ENCODE data around the gene PRKACG.

The PRKACG gene

DNA sequence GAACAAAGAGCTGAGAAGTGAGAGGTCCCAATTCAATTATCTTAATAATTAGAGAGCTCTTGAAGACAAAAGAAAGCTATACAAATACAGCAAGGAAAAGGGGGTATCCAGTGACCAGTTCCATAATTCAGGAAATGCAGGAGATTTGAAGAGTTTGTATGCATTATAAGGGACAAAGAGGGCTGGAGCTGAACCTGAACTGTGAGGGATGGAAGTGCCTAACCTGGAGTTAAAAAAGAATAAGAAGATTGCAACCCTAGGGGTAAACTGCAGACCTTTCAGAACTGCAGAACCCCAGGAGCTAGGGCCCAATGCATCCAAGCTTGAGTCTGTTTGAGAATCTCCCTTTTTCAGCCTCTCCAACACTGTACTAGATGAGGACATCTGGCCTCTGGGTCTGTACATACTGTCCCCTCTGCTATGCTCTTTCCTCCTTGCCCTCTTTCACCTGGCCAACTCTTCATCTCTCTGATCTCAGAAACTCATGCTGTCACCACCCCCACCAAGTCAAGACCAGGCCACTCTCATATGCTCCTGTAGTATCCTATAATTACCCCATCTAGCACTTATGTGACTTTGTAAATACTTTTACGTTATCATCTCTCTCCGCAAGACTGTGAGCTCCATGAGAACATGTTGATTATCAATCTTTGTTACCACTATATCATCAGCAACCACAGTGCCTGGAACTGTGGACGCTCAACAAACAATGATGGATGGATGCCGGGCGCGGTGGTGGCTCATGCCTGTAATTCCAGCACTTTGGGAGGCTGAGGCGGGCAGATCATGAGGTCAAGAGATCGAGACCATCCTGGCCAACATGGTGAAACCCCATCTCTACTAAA is 6.6 kb upstream of the PRKACG start:
- H3K9me3 ChIP-seq (ENCODE audit: low read length) = no peaks in the 10 kb centered on the region
- H3K4me2 ChIP-seq (ENCODE audit: low read length) = no peak overlapping the region
- no peaks in the 10 kb centered on the region for H4K20me1 ChIP-seq (ENCODE audit: insufficient read depth, low read length)
- H3K36me3 ChIP-seq (ENCODE audit: insufficient read depth, low read length) = no peaks in the 10 kb centered on the region
- H3K4me1 ChIP-seq (ENCODE audit: insufficient read depth, low read length, severe bottlenecking) = no peaks in the 10 kb centered on the region
- H2AFZ ChIP-seq (ENCODE audit: low read length) = no peak overlapping the region
- no peaks in the 10 kb centered on the region for H3K9me2 ChIP-seq (ENCODE audit: low read depth, low read length)
- no peak overlapping the region for H3K9ac ChIP-seq (ENCODE audit: low read length)
- H3K27me3 ChIP-seq (ENCODE audit: insufficient read depth, low read length) = no peaks in the 10 kb centered on the region
- H3K4me3 ChIP-seq (ENCODE audit: low read depth, low read length, poor library complexity, severe bottlenecking) = no peak overlapping the region
- no peaks in the 10 kb centered on the region for H3F3A ChIP-seq (ENCODE audit: insufficient read depth, low read length)
- H3K79me2 ChIP-seq (ENCODE audit: insufficient read depth, low read length) = no peaks in the 10 kb centered on the region
- TF ChIP-seq, protein P1, sequence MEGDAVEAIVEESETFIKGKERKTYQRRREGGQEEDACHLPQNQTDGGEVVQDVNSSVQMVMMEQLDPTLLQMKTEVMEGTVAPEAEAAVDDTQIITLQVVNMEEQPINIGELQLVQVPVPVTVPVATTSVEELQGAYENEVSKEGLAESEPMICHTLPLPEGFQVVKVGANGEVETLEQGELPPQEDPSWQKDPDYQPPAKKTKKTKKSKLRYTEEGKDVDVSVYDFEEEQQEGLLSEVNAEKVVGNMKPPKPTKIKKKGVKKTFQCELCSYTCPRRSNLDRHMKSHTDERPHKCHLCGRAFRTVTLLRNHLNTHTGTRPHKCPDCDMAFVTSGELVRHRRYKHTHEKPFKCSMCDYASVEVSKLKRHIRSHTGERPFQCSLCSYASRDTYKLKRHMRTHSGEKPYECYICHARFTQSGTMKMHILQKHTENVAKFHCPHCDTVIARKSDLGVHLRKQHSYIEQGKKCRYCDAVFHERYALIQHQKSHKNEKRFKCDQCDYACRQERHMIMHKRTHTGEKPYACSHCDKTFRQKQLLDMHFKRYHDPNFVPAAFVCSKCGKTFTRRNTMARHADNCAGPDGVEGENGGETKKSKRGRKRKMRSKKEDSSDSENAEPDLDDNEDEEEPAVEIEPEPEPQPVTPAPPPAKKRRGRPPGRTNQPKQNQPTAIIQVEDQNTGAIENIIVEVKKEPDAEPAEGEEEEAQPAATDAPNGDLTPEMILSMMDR (IDR thresholded peaks at IDR 0.05; ENCODE audit: low read length) = no peak
- no peak for TF ChIP-seq EZH2 (IDR thresholded peaks at IDR 0.05; ENCODE audit: borderline replicate concordance, low read length)
- H3K27ac ChIP-seq (ENCODE audit: low read depth, low read length, poor library complexity, severe bottlenecking) = no peak overlapping the region

DNA sequence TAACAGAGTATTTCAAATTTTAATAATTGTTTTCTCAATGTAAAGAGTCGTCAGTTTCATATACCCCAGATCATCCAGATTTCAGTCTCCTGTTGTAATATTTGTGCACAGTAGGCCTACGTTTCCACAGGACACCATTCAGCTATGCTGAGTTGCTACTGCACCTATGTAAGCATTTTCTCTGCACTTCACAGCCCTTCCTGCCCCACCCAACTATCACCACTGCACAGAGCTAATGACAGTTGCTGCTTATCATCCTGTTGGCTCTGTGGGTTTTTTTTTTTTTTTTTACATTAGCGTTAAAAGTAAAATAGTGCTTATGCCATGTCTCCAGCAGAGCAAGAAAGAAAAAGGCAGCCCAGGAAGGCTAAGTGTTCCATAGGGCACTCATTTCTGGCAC is 5.9 kb upstream of the PRKACG start:
- no peaks in the 10 kb centered on the region for H3K9me3 ChIP-seq (ENCODE audit: low read length)
- no peak overlapping the region for H3K27ac ChIP-seq (ENCODE audit: low read depth, low read length, poor library complexity, severe bottlenecking)
- H3K4me1 ChIP-seq (ENCODE audit: insufficient read depth, low read length, severe bottlenecking) = no peaks in the 10 kb centered on the region
- H3K27me3 ChIP-seq (ENCODE audit: insufficient read depth, low read length) = no peaks in the 10 kb centered on the region
- H2AFZ ChIP-seq (ENCODE audit: low read length) = no peak overlapping the region
- no peaks in the 10 kb centered on the region for H3F3A ChIP-seq (ENCODE audit: insufficient read depth, low read length)
- no peaks in the 10 kb centered on the region for H3K9me2 ChIP-seq (ENCODE audit: low read depth, low read length)
- no peaks in the 10 kb centered on the region for H4K20me1 ChIP-seq (ENCODE audit: insufficient read depth, low read length)
- TF ChIP-seq EZH2 (IDR thresholded peaks at IDR 0.05; ENCODE audit: borderline replicate concordance, low read length) = no peak
- TF ChIP-seq, protein P1 (IDR thresholded peaks at IDR 0.05; ENCODE audit: low read length) = no peak
- H3K4me3 ChIP-seq (ENCODE audit: low read depth, low read length, poor library complexity, severe bottlenecking) = no peak overlapping the region
- H3K79me2 ChIP-seq (ENCODE audit: insufficient read depth, low read length) = no peaks in the 10 kb centered on the region
- no peaks in the 10 kb centered on the region for H3K36me3 ChIP-seq (ENCODE audit: insufficient read depth, low read length)
- H3K9ac ChIP-seq (ENCODE audit: low read length) = no peak overlapping the region
- H3K4me2 ChIP-seq (ENCODE audit: low read length) = no peak overlapping the region

DNA sequence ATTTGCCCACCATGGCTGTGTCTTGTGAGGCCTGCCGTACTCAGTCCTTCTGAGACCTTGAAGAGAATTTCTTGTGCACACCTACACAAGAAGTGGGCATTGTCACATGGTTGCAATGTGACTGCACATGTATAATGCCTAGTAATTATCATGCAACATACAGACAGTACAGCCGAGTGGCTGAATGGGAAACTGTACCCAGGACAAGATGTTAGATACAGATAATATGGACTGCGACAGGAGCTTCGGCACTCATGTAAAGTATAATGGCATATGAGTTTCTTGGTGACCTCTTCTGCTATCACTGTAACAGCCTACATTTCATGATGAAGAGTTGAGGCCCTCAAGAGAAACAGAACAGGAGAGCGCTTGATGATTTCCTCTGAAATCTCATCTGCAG is 4.8 kb upstream of the PRKACG start:
- Histone ChIP-seq H3K4me1 (ENCODE audit: insufficient read depth, low read length, severe bottlenecking) (no peaks in the 10 kb centered on the region), H3K36me3 (ENCODE audit: insufficient read depth, low read length) (no peaks in the 10 kb centered on the region), H4K20me1 (ENCODE audit: insufficient read depth, low read length) (no peaks in the 10 kb centered on the region), H3K9me3 (ENCODE audit: low read length) (no peaks in the 10 kb centered on the region), H3K4me3 (ENCODE audit: low read depth, low read length, poor library complexity, severe bottlenecking) (no peak overlapping the region), H3K4me2 (ENCODE audit: low read length) (no peak overlapping the region), H3K27me3 (ENCODE audit: insufficient read depth, low read length) (no peaks in the 10 kb centered on the region), H3K9ac (ENCODE audit: low read length) (no peak overlapping the region), H2AFZ (ENCODE audit: low read length) (no peak overlapping the region), H3K27ac (ENCODE audit: low read depth, low read length, poor library complexity, severe bottlenecking) (no peak overlapping the region), H3K79me2 (ENCODE audit: insufficient read depth, low read length) (no peaks in the 10 kb centered on the region), H3F3A (ENCODE audit: insufficient read depth, low read length) (no peaks in the 10 kb centered on the region), H3K9me2 (ENCODE audit: low read depth, low read length) (no peaks in the 10 kb centered on the region)
- no peak for TF ChIP-seq EZH2 (IDR thresholded peaks at IDR 0.05; ENCODE audit: borderline replicate concordance, low read length)
- TF ChIP-seq, protein P1 (IDR thresholded peaks at IDR 0.05; ENCODE audit: low read length) = no peak
